Kidney epithelial cell (primary cell): ENCODE measurements around the gene TMEM40. TPM values are rescaled to one million over a fixed set of nuclear protein-coding genes. Genes with fewer than 3 reads are reported as not detected.

Experiments
- DNase-seq: peaks from one replicate; pipeline ENCODE4 v3.0.0-alpha.2; 2010; ENCODE audit warnings: low read depth
- H3K27me3 ChIP-seq: 2 replicates; pipeline ENCODE4 v1.6.0; 2011; ENCODE audit warnings: low read length; ENCODE audit not compliant: control insufficient read depth, insufficient read depth
- H3K36me3 ChIP-seq: 2 replicates; pipeline ENCODE4 v1.5.1; 2011; ENCODE audit warnings: low read length; ENCODE audit not compliant: control insufficient read depth, insufficient read depth
- H3K4me3 ChIP-seq: 2 replicates; pipeline ENCODE4 v1.5.1; 2011; ENCODE audit warnings: low read depth, mild to moderate bottlenecking, control low read depth, low read length
- total RNA-seq: library from RNA; depleted of rRNA; stranded (reverse); fragments of >200 nt; gene quantifications from 2 replicates; pipeline ENCODE4 v1.2.3, GENCODE V29; 2015
- TF ChIP-seq, protein P1 (sequence below): IDR thresholded peaks from 2 replicates; pipeline ENCODE4 v1.5.1; 2011; ENCODE audit warnings: mild to moderate bottlenecking, moderate library complexity, low read length, control low read depth, inconsistent platforms; ENCODE audit not compliant: insufficient read depth, poor library complexity, severe bottlenecking

Gene TMEM40
- total RNA-seq, 1 donor from 2014 or later, result 5.3 TPM

DNA sequence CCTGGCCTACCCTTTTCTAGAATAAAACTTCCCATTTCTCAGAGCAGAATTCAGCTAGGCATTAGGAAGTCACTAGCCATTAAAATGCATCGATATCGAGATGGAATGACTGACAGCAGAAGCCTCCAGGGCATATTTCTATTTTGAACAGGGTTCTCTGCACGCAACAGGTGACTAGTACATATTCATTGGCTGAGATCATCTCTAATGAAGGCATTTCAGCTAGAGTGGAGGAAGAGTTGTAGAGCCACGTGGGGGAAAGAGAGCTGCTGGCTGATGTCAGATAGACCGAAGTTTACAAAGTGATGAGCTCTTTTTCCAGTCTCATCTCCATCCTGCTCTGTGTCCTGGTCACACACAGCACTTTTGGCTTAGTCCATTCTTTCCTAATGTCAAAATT lies 7.5 kb downstream of the TMEM40 start:
- no peak for DNase-seq
- TF ChIP-seq, protein P1, sequence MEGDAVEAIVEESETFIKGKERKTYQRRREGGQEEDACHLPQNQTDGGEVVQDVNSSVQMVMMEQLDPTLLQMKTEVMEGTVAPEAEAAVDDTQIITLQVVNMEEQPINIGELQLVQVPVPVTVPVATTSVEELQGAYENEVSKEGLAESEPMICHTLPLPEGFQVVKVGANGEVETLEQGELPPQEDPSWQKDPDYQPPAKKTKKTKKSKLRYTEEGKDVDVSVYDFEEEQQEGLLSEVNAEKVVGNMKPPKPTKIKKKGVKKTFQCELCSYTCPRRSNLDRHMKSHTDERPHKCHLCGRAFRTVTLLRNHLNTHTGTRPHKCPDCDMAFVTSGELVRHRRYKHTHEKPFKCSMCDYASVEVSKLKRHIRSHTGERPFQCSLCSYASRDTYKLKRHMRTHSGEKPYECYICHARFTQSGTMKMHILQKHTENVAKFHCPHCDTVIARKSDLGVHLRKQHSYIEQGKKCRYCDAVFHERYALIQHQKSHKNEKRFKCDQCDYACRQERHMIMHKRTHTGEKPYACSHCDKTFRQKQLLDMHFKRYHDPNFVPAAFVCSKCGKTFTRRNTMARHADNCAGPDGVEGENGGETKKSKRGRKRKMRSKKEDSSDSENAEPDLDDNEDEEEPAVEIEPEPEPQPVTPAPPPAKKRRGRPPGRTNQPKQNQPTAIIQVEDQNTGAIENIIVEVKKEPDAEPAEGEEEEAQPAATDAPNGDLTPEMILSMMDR, result no peak
- H3K27me3 ChIP-seq, result no peaks in the 10 kb centered on the region
- H3K4me3 ChIP-seq, result no peak overlapping the region
- no peaks in the 10 kb centered on the region for H3K36me3 ChIP-seq

DNA sequence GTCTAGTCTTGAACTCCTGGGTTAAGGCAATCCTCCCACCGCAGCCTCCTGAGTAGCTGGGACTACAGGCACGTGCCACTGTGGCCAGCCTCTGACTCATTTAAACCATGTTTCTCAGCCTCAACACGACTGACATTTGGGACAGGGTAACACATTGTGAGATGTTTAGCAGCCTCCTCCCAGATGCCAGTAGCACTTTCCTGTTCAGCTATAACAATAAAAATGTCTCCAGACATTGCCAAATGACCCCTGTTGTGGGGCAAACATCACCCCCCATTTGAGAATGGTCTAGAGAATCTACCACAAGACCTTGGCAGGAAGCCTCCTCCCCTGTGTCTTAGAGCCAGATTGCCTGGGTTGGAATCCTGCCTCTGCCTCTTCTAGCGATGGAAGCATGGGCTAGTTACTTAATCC lies 8.4 kb downstream of the TMEM40 start:
- DNase-seq, result no peak
- TF ChIP-seq, protein P1, result no peak
- Histone ChIP-seq H3K4me3 (no peak overlapping the region), H3K36me3 (no peaks in the 10 kb centered on the region), H3K27me3 (no peaks in the 10 kb centered on the region)

DNA sequence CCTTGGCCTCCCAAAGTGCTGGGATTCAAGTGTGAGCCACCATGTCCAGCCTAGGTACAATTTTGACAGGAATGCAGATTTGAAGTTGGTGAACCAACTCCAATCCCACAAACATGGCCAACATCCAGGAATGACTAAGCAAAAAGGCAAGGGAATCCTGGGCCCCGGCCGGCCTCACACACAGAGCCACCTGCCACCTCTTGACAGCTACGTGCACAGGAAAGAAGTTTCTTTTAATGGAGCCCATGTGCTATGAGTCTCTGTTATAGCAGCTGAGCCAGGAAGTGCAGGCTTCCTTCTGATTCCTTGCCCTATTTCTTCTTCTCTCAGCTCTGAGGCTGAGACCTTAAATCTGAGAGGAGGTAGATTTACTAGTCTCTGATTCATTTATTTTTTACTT lies 8.8 kb downstream of the TMEM40 start:
- H3K27me3 ChIP-seq, result no peaks in the 10 kb centered on the region
- peak; percentile 56 for DNase-seq
- H3K36me3 ChIP-seq, result no peaks in the 10 kb centered on the region
- TF ChIP-seq, protein P1, result no peak
- H3K4me3 ChIP-seq, result no peak overlapping the region

DNA sequence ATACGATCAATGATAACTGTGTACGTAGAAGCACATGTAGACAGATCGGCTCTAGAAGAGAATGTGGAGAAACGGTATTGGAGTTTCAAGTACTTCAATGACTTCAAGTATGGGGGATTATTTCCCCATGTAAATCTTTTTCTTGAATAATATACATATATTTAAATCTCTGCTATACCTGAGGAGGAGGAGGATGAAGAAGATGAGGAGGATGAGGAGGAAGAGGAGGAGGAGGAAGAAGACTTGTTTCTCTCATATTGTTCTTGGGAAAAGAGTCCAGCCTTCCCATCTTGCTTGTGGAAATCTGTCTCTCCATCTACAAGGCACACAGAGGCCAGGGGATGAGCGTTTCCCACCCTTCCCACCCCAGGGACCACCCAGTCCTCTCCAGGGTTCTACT lies 10.6 kb downstream of the TMEM40 start:
- H3K27me3 ChIP-seq, result no peaks in the 10 kb centered on the region
- H3K4me3 ChIP-seq, result no peak overlapping the region
- H3K36me3 ChIP-seq, result no peaks in the 10 kb centered on the region
- no peak for DNase-seq
- TF ChIP-seq, protein P1, result no peak

DNA sequence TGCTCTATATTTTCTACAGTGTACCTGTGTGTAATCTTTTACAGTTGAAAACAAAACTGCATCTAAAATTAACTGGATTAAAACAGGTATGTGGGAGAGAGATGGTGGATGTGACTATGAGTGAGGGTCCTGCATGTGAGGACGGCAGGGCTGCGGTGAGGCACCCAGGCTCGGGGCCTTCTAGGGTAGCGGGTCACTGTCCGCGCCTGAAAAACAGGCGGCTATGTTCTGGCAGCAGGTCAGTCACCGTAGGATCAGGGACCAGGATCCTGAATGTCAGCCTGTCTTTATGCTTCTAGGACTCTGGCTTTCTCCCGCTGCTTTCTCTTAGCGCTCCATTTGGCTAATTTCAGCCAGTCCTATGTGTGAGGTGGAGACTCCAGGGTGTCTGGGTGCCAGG lies 12.6 kb downstream of the TMEM40 start:
- Histone ChIP-seq H3K27me3 (no peaks in the 10 kb centered on the region), H3K36me3 (no peaks in the 10 kb centered on the region), H3K4me3 (no peak overlapping the region)
- no peak for DNase-seq
- TF ChIP-seq, protein P1, result no peak

DNA sequence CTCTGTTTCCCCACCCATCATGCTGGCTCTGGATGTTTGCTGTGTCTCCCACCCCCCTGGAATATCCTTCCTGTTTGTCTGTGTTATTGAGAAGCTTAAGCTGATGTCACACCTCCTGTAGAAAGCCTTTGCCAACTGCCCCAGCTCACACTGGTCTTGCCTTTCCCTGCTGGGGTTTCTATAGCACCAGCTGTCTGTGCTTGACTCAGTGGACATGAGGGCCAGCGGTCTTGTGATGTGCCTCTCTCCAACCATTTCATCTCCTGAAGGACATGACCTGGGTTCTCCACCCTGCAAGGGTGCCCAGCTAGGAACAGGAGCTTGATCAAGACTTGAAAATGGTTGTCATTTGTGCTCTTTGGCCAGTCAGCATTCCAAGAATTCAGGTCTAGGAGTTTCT lies 14.7 kb downstream of the TMEM40 start:
- no peak for DNase-seq
- Histone ChIP-seq H3K36me3 (no peaks in the 10 kb centered on the region), H3K27me3 (no peaks in the 10 kb centered on the region), H3K4me3 (no peak overlapping the region)
- TF ChIP-seq, protein P1, result no peak
